ENCODE data around the gene PNPLA2.

- TF ChIP-seq, protein P1, sequence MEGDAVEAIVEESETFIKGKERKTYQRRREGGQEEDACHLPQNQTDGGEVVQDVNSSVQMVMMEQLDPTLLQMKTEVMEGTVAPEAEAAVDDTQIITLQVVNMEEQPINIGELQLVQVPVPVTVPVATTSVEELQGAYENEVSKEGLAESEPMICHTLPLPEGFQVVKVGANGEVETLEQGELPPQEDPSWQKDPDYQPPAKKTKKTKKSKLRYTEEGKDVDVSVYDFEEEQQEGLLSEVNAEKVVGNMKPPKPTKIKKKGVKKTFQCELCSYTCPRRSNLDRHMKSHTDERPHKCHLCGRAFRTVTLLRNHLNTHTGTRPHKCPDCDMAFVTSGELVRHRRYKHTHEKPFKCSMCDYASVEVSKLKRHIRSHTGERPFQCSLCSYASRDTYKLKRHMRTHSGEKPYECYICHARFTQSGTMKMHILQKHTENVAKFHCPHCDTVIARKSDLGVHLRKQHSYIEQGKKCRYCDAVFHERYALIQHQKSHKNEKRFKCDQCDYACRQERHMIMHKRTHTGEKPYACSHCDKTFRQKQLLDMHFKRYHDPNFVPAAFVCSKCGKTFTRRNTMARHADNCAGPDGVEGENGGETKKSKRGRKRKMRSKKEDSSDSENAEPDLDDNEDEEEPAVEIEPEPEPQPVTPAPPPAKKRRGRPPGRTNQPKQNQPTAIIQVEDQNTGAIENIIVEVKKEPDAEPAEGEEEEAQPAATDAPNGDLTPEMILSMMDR (IDR thresholded peaks at IDR 0.05; ENCODE audit: low read length) = no peak
- no peak for TF ChIP-seq EZH2 (IDR thresholded peaks at IDR 0.05; ENCODE audit: borderline replicate concordance, low read length)
Observed at GRCh38 chr11:852762-853161, 34.0 kb downstream of the PNPLA2 start.
